Large intestine (tissue), 3 donors: ENCODE results near the gene RGSL1. TPM values are rescaled to one million over a fixed set of nuclear protein-coding genes. Genes with fewer than 3 reads are reported as not detected.

Source experiments
- DNase-seq, 2 donors: peaks; one replicate each; pipeline versions ENCODE4 v3.0.0 to v3.0.0-alpha.2; 2013
- H3K27ac ChIP-seq: one replicate; pipeline ENCODE4 v1.5.1; 2013; ENCODE audit warnings: low read length
- H3K27me3 ChIP-seq: 2 replicates; pipeline ENCODE4 v1.6.1; 2013; ENCODE audit warnings: low read length; ENCODE audit not compliant: control insufficient read depth, insufficient read depth
- H3K36me3 ChIP-seq: 2 replicates; pipeline ENCODE4 v1.6.1; 2013; ENCODE audit warnings: low read length; ENCODE audit not compliant: control insufficient read depth, insufficient read depth
- H3K4me1 ChIP-seq: one replicate; pipeline ENCODE4 v1.6.1; 2013; ENCODE audit warnings: low read length; ENCODE audit not compliant: control insufficient read depth, insufficient read depth
- H3K4me3 ChIP-seq: one replicate; pipeline ENCODE4 v1.5.1; 2013; ENCODE audit warnings: low read length
- H3K9me3 ChIP-seq: one replicate; pipeline ENCODE4 v1.6.1; 2013; ENCODE audit warnings: mild to moderate bottlenecking, low read depth, low read length, moderate library complexity; ENCODE audit not compliant: control insufficient read depth
- WGBS: methylation state at CpG from one replicate; pipeline ENCODE4 v1.1.5; 2013; ENCODE audit warnings: low lambda C conversion rate; ENCODE audit not compliant: insufficient coverage; 5-methylcytosine and 5-hydroxymethylcytosine counted together
- polyA plus RNA-seq: library from polyadenylated mRNA; unstranded; fragments of 120-200 nt; gene quantifications from one replicate; pipeline ENCODE4 v1.2.1, GENCODE V29; 2013

RGSL1 gene
- polyA plus RNA-seq, 1 donor, result not detected

DNA sequence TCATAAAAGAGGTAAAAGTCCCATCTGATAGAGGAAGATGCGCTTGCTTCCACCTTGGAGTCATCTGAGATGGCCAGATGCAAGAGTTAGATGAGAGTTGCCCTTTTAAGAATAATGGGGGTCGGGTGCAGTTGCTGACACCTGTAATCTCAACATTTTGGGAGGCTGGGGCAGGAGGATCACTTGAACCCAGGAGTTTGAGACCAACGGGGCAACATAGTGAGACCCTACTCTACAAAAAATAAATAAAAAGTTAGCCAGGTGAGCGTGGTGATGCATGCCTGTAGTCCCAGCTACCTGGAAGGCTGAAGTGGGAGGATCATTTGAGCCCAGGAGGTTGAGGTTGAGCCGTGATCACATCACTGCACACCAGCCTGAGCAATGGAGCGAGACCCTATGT, 36.0 kb upstream of the RGSL1 start:
- H3K27ac ChIP-seq, result no peak overlapping the region
- H3K27me3 ChIP-seq, result peaks cover 3% of the 10 kb centered on the region
- no peaks in the 10 kb centered on the region for H3K9me3 ChIP-seq
- DNase-seq, result no peak
- no peaks in the 10 kb centered on the region for H3K36me3 ChIP-seq
- no peak overlapping the region for H3K4me3 ChIP-seq
- no CpG with 5 or more reads among the region's 6 CpGs for WGBS
- peaks cover 2% of the 10 kb centered on the region for H3K4me1 ChIP-seq

DNA sequence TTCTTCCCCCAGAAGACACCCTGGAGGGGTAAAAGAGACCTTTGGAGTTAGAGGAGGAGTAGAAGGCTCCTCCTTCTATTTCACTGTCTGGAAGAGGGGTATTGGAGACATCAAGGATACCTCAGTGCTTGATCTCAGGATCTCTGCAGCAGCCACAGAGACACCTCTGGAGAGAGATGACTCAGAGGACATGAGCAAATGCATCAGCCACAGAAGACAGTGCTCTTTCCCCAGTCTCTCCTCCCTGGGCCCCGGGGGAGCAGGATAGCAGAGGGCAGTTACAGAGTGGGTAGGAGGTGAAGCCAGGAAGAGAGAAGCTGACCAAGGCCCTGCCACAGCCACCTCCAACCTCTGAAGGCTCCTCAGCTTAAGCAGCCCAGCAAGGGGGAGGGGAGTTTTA, 34.2 kb upstream of the RGSL1 start:
- Histone ChIP-seq H3K4me3 (no peak overlapping the region), H3K27ac (no peak overlapping the region), H3K27me3 (peaks cover 3% of the 10 kb centered on the region), H3K9me3 (no peaks in the 10 kb centered on the region), H3K36me3 (no peaks in the 10 kb centered on the region), H3K4me1 (no peaks in the 10 kb centered on the region)
- DNase-seq, result no peak
- no CpG with 5 or more reads among the region's 1 CpG for WGBS

- H3K4me3 ChIP-seq, result no peak overlapping the region
- H3K4me1 ChIP-seq, result no peaks in the 10 kb centered on the region
- no peak overlapping the region for H3K27ac ChIP-seq
- no peak for DNase-seq
- H3K9me3 ChIP-seq, result no peaks in the 10 kb centered on the region
- no peaks in the 10 kb centered on the region for H3K27me3 ChIP-seq
- H3K36me3 ChIP-seq, result no peaks in the 10 kb centered on the region
- WGBS, result 91% methylated on average over 4 of the region's 7 CpGs
Measured at GRCh38 chr1:182426442-182427430, 23.2 kb upstream of the RGSL1 start.

DNA sequence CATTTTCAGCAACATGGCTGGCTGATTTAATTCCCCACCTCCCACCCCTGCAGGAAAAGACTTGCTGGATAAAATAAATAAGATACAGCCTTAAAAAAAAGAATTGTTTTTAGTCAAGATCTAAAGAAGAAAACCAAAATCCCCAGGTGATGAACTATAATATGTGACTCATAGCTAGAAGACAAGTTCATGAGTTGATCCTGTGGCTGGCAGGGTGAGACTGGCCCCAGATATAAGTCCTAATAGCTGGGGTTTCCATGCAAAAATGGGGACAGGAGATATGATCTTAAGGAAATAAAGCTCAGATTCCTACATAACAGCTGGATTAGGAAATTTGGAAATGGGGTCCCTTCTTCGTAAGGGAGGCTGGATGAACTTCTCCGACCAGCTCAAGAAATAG, 21.9 kb upstream of the RGSL1 start:
- no peaks in the 10 kb centered on the region for H3K4me1 ChIP-seq
- H3K36me3 ChIP-seq, result no peaks in the 10 kb centered on the region
- no peaks in the 10 kb centered on the region for H3K27me3 ChIP-seq
- WGBS, result 100% methylated on average over 1 of the region's 2 CpGs
- H3K27ac ChIP-seq, result no peak overlapping the region
- no peak overlapping the region for H3K4me3 ChIP-seq
- DNase-seq, result no peak
- no peaks in the 10 kb centered on the region for H3K9me3 ChIP-seq

GRCh38 chr1:182430263-182431068, 19.5 kb upstream of the RGSL1 start:
- Histone ChIP-seq H3K4me3 (no peak overlapping the region), H3K9me3 (no peaks in the 10 kb centered on the region), H3K4me1 (no peaks in the 10 kb centered on the region), H3K27ac (no peak overlapping the region), H3K36me3 (no peaks in the 10 kb centered on the region), H3K27me3 (no peaks in the 10 kb centered on the region)
- WGBS, result 85% methylated on average over 2 of the region's 11 CpGs
- no peak for DNase-seq

GRCh38 chr1:182431278-182431677, 18.7 kb upstream of the RGSL1 start:
- H3K27ac ChIP-seq, result no peak overlapping the region
- WGBS, result 67% methylated on average over 3 of the region's 7 CpGs
- no peaks in the 10 kb centered on the region for H3K9me3 ChIP-seq
- H3K36me3 ChIP-seq, result no peaks in the 10 kb centered on the region
- H3K4me3 ChIP-seq, result no peak overlapping the region
- no peaks in the 10 kb centered on the region for H3K4me1 ChIP-seq
- H3K27me3 ChIP-seq, result no peaks in the 10 kb centered on the region
- no peak for DNase-seq

DNA sequence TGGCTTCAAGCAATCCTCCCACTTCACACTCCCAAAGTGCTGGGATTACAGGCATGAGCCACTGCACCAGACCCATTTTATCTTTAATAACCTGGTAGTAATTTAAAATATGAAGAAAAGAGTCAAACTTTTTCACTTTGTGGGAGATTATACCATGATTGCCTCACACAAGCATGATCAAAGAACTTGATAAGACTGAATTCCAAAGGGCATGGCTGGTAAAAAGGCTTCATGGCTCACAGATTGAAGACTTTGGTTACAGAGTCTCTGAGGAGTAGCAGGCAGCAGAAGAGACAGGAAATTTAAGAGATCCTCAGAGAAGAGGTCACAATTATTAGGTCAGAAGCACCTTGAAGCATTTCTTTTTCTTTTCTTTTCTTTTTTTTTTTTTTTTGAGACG, 16.4 kb upstream of the RGSL1 start:
- Histone ChIP-seq H3K27me3 (no peaks in the 10 kb centered on the region), H3K4me1 (no peaks in the 10 kb centered on the region), H3K27ac (no peak overlapping the region), H3K4me3 (no peak overlapping the region), H3K9me3 (no peaks in the 10 kb centered on the region), H3K36me3 (no peaks in the 10 kb centered on the region)
- DNase-seq, result no peak
- no CpG with 5 or more reads among the region's 1 CpG for WGBS

GRCh38 chr1:182438326-182438725, 11.6 kb upstream of the RGSL1 start:
- Histone ChIP-seq H3K36me3 (no peaks in the 10 kb centered on the region), H3K4me3 (no peak overlapping the region), H3K4me1 (no peaks in the 10 kb centered on the region), H3K9me3 (peaks cover 4% of the 10 kb centered on the region), H3K27me3 (no peaks in the 10 kb centered on the region), H3K27ac (no peak overlapping the region)
- no CpG with 5 or more reads among the region's 1 CpG for WGBS
- no peak for DNase-seq

DNA sequence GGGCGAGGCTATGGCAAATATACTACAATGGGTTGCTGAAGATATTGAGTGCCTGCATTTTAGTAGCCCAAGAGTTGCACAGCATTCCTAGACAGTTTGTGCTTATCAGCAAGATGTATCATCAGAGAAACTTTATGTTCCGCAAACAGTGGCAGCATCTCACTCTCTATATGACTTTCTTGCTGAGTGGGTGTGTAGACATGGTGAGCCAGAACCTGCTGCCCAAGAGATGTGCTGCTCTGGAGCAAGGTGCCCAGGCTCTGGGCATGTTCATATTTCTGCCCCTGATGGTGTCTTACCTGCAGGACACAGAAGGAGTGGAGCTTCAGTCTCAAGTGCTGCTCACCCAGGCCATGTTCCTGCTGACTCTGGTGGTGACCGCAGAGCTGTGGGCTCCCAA, 8.2 kb upstream of the RGSL1 start:
- H3K4me1 ChIP-seq, result no peaks in the 10 kb centered on the region
- peaks cover 4% of the 10 kb centered on the region for H3K9me3 ChIP-seq
- DNase-seq, result no peak
- H3K27me3 ChIP-seq, result no peaks in the 10 kb centered on the region
- no CpG with 5 or more reads among the region's 3 CpGs for WGBS
- no peak overlapping the region for H3K4me3 ChIP-seq
- no peak overlapping the region for H3K27ac ChIP-seq
- H3K36me3 ChIP-seq, result no peaks in the 10 kb centered on the region

DNA sequence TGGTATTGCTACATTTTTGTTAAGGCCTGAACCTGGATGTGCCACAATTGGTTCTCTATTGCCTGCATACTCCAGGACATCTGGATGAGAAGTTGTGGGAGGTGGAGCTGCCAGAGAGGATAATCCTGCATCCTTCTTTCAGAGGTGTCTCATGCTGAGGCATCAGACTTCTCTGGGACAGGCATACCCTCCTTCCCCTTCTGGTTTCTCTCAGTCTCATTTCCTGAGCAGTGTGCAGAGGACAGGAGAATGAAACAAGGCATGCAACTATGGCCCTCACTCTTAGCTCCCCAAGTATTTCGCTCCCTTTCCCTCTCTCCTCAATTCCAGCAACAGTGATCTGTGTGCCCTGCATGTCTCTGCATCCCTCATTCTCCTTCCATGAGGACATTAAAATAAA, 7.6 kb upstream of the RGSL1 start:
- DNase-seq, result no peak
- H3K27ac ChIP-seq, result no peak overlapping the region
- H3K36me3 ChIP-seq, result no peaks in the 10 kb centered on the region
- H3K9me3 ChIP-seq, result peaks cover 4% of the 10 kb centered on the region
- no CpG with 5 or more reads among the region's 1 CpG for WGBS
- no peak overlapping the region for H3K4me3 ChIP-seq
- no peaks in the 10 kb centered on the region for H3K27me3 ChIP-seq
- H3K4me1 ChIP-seq, result no peaks in the 10 kb centered on the region
